Measurements from ENCODE around the gene HOXC6. TPM values are rescaled to one million over a fixed set of nuclear protein-coding genes. Genes with fewer than 3 reads are reported as not detected.

Gene HOXC6
- total and polyA plus RNA-seq, 2 of the 13 experiments (the other 11 are each of a cell fraction or from before 2014, with no cell fraction given), result not detected

DNA sequence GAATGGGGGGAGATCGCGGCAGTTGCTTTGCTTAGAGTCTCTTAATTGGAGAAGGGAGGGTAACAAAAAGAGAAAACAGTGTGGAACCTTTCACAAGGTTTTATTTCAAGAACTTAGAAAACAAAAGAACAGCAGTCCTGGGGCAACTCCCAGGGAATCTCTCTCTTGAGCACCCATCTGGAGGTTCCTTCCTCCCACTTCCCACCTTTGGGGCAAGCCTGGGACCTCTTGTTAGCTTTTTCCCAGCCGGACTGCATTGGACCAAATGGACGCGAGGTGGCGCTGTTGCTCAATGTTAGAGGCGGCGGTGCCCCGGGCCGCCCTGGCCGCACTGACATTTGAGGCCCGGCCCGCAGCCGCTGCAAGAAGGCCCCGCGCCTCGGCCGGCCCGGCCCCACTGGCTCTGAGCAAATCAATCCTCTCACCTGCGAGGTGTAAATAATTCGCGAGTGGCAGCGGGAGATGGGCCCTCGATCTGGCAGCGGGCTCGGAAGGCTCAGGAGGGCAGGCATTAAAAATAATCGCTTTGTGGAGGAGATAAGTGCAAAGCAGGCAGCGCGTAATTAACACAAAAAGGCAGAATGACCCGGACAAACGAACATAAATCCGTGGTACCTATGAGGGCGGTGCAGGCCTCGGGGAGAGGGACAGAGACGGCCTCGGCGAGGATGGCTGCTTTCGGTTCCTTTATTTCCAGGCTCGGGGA, 22.2 kb upstream of the HOXC6 start (continued):
- TF ChIP-seq, protein P1, sequence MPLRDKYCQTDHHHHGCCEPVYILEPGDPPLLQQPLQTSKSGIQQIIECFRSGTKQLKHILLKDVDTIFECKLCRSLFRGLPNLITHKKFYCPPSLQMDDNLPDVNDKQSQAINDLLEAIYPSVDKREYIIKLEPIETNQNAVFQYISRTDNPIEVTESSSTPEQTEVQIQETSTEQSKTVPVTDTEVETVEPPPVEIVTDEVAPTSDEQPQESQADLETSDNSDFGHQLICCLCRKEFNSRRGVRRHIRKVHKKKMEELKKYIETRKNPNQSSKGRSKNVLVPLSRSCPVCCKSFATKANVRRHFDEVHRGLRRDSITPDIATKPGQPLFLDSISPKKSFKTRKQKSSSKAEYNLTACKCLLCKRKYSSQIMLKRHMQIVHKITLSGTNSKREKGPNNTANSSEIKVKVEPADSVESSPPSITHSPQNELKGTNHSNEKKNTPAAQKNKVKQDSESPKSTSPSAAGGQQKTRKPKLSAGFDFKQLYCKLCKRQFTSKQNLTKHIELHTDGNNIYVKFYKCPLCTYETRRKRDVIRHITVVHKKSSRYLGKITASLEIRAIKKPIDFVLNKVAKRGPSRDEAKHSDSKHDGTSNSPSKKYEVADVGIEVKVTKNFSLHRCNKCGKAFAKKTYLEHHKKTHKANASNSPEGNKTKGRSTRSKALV (CRISPR knock-in tag; IDR thresholded peaks at IDR 0.05), result peak; percentile 76
- TF ChIP-seq, protein P2, sequence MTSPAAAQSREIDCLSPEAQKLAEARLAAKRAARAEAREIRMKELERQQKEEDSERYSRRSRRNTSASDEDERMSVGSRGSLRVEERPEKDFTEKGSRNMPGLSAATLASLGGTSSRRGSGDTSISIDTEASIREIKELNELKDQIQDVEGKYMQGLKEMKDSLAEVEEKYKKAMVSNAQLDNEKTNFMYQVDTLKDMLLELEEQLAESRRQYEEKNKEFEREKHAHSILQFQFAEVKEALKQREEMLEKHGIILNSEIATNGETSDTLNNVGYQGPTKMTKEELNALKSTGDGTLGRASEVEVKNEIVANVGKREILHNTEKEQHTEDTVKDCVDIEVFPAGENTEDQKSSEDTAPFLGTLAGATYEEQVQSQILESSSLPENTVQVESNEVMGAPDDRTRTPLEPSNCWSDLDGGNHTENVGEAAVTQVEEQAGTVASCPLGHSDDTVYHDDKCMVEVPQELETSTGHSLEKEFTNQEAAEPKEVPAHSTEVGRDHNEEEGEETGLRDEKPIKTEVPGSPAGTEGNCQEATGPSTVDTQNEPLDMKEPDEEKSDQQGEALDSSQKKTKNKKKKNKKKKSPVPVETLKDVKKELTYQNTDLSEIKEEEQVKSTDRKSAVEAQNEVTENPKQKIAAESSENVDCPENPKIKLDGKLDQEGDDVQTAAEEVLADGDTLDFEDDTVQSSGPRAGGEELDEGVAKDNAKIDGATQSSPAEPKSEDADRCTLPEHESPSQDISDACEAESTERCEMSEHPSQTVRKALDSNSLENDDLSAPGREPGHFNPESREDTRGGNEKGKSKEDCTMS (CRISPR knock-in tag; conservative IDR thresholded peaks at IDR 0.05), result no peak
- TF ChIP-seq ZNF121 (CRISPR knock-in tag; IDR thresholded peaks at IDR 0.05) (0 out of 2 replicates have a peak, but pooled peaks have one; percentile 19), PAX8 (CRISPR knock-in tag; IDR thresholded peaks at IDR 0.05; ENCODE audit: borderline replicate concordance) (no peak), SRSF4 (IDR thresholded peaks at IDR 0.05; ENCODE audit: low read depth, low read length, poor library complexity, severe bottlenecking) (no peak), THAP11 (CRISPR knock-in tag; IDR thresholded peaks at IDR 0.05) (no peak), FOXK1 (CRISPR knock-in tag; IDR thresholded peaks at IDR 0.05; ENCODE audit: borderline replicate concordance, low read depth) (no peak), ZNF484 (CRISPR knock-in tag; IDR thresholded peaks at IDR 0.05; ENCODE audit: borderline replicate concordance, low read depth) (no peak), ZNF12 (CRISPR knock-in tag; IDR thresholded peaks at IDR 0.05) (no peak)
- TF ChIP-seq, protein P3, sequence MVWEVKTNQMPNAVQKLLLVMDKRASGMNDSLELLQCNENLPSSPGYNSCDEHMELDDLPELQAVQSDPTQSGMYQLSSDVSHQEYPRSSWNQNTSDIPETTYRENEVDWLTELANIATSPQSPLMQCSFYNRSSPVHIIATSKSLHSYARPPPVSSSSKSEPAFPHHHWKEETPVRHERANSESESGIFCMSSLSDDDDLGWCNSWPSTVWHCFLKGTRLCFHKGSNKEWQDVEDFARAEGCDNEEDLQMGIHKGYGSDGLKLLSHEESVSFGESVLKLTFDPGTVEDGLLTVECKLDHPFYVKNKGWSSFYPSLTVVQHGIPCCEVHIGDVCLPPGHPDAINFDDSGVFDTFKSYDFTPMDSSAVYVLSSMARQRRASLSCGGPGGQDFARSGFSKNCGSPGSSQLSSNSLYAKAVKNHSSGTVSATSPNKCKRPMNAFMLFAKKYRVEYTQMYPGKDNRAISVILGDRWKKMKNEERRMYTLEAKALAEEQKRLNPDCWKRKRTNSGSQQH (CRISPR knock-in tag; IDR thresholded peaks at IDR 0.05; ENCODE audit: low read depth), result no peak
- TF ChIP-seq, protein P4, sequence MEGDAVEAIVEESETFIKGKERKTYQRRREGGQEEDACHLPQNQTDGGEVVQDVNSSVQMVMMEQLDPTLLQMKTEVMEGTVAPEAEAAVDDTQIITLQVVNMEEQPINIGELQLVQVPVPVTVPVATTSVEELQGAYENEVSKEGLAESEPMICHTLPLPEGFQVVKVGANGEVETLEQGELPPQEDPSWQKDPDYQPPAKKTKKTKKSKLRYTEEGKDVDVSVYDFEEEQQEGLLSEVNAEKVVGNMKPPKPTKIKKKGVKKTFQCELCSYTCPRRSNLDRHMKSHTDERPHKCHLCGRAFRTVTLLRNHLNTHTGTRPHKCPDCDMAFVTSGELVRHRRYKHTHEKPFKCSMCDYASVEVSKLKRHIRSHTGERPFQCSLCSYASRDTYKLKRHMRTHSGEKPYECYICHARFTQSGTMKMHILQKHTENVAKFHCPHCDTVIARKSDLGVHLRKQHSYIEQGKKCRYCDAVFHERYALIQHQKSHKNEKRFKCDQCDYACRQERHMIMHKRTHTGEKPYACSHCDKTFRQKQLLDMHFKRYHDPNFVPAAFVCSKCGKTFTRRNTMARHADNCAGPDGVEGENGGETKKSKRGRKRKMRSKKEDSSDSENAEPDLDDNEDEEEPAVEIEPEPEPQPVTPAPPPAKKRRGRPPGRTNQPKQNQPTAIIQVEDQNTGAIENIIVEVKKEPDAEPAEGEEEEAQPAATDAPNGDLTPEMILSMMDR (CRISPR knock-in tag; IDR thresholded peaks at IDR 0.05), result peak; percentile 90
- TF ChIP-seq, protein P5, sequence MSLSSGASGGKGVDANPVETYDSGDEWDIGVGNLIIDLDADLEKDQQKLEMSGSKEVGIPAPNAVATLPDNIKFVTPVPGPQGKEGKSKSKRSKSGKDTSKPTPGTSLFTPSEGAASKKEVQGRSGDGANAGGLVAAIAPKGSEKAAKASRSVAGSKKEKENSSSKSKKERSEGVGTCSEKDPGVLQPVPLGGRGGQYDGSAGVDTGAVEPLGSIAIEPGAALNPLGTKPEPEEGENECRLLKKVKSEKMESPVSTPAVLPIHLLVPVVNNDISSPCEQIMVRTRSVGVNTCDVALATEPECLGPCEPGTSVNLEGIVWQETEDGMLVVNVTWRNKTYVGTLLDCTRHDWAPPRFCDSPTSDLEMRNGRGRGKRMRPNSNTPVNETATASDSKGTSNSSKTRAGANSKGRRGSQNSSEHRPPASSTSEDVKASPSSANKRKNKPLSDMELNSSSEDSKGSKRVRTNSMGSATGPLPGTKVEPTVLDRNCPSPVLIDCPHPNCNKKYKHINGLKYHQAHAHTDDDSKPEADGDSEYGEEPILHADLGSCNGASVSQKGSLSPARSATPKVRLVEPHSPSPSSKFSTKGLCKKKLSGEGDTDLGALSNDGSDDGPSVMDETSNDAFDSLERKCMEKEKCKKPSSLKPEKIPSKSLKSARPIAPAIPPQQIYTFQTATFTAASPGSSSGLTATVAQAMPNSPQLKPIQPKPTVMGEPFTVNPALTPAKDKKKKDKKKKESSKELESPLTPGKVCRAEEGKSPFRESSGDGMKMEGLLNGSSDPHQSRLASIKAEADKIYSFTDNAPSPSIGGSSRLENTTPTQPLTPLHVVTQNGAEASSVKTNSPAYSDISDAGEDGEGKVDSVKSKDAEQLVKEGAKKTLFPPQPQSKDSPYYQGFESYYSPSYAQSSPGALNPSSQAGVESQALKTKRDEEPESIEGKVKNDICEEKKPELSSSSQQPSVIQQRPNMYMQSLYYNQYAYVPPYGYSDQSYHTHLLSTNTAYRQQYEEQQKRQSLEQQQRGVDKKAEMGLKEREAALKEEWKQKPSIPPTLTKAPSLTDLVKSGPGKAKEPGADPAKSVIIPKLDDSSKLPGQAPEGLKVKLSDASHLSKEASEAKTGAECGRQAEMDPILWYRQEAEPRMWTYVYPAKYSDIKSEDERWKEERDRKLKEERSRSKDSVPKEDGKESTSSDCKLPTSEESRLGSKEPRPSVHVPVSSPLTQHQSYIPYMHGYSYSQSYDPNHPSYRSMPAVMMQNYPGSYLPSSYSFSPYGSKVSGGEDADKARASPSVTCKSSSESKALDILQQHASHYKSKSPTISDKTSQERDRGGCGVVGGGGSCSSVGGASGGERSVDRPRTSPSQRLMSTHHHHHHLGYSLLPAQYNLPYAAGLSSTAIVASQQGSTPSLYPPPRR (CRISPR knock-in tag; IDR thresholded peaks at IDR 0.05; ENCODE audit: borderline replicate concordance), result no peak
- TF ChIP-seq, protein P6, sequence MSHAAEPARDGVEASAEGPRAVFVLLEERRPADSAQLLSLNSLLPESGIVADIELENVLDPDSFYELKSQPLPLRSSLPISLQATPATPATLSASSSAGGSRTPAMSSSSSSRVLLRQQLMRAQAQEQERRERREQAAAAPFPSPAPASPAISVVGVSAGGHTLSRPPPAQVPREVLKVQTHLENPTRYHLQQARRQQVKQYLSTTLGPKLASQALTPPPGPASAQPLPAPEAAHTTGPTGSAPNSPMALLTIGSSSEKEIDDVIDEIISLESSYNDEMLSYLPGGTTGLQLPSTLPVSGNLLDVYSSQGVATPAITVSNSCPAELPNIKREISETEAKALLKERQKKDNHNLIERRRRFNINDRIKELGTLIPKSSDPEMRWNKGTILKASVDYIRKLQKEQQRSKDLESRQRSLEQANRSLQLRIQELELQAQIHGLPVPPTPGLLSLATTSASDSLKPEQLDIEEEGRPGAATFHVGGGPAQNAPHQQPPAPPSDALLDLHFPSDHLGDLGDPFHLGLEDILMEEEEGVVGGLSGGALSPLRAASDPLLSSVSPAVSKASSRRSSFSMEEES (CRISPR knock-in tag; IDR thresholded peaks at IDR 0.05), result no peak

Measured in HepG2 (cell line).